Measurements from ENCODE around the gene MACROD1. TPM values are rescaled to one million over a fixed set of nuclear protein-coding genes. Genes with fewer than 3 reads are reported as not detected.

MACROD1 gene
- total RNA-seq, 1 donor from 2014 or later: 20.6 TPM

DNA sequence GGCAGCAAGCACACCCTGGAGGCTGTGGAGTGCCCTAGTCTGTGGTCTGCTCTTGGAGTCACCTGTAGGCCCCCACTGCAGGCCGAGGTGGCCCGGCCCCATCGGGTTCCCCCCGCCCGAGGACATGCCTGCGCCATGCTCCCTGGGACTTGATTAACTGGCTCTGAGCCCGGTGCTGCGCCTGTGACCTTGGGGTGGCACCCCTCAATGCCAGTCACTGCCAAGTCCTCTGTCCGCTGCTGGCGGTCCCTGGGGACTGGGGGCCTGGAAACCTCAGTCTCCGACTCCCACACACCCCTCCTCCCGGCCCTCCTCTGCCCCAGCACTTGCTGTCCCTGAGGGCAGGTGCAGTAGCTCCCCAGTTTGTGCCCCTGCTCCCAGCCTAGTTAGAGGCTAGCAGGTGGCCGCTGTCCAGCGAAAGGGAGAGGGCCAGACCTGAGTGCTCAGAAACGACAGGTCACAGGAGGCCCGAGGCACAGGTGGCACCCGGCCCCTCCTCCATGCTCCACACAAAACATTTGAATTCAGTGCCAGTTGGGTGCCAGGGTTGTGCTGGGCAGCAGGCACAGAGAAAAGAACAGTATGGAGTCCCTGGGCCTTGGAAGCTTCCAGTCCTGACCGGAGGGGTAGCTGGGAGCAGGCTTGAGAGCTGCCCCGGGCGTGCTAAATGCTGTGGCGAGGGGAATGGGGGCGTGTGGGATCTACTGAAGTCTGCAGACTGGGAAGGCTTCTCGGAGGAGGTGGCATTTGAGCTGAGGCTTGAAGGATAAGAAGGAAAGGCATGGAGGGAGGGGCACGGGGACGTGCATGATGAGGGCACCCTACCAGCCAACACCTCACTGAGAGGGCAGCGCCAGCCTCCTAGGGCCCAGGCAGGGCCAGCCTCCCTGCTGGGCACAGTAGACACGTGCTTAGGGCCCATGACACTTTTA lies 146.5 kb downstream of the MACROD1 start:
- H3K27me3 Mint-ChIP-seq (ENCODE audit: low read depth): peaks cover 6% of the 10 kb centered on the region
- no peak overlapping the region for H3K4me3 Mint-ChIP-seq (ENCODE audit: unreplicated experiment)
- H3K4me1 Mint-ChIP-seq (ENCODE audit: low read depth): peaks cover 3% of the 10 kb centered on the region
- H3K27ac Mint-ChIP-seq (ENCODE audit: unreplicated experiment): no peak overlapping the region
- H3K36me3 Mint-ChIP-seq (ENCODE audit: low read depth): no peaks in the 10 kb centered on the region
- H3K9me3 Mint-ChIP-seq (ENCODE audit: low read depth): no peaks in the 10 kb centered on the region
- no peak for DNase-seq (ENCODE audit: low spot score)
- TF ChIP-seq, protein P1, sequence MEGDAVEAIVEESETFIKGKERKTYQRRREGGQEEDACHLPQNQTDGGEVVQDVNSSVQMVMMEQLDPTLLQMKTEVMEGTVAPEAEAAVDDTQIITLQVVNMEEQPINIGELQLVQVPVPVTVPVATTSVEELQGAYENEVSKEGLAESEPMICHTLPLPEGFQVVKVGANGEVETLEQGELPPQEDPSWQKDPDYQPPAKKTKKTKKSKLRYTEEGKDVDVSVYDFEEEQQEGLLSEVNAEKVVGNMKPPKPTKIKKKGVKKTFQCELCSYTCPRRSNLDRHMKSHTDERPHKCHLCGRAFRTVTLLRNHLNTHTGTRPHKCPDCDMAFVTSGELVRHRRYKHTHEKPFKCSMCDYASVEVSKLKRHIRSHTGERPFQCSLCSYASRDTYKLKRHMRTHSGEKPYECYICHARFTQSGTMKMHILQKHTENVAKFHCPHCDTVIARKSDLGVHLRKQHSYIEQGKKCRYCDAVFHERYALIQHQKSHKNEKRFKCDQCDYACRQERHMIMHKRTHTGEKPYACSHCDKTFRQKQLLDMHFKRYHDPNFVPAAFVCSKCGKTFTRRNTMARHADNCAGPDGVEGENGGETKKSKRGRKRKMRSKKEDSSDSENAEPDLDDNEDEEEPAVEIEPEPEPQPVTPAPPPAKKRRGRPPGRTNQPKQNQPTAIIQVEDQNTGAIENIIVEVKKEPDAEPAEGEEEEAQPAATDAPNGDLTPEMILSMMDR (IDR thresholded peaks at IDR 0.05): no peak

- Mint-ChIP-seq H3K27me3 (ENCODE audit: low read depth) (peaks cover 6% of the 10 kb centered on the region), H3K36me3 (ENCODE audit: low read depth) (no peaks in the 10 kb centered on the region), H3K4me3 (ENCODE audit: unreplicated experiment) (no peak overlapping the region), H3K27ac (ENCODE audit: unreplicated experiment) (no peak overlapping the region), H3K4me1 (ENCODE audit: low read depth) (peaks cover 3% of the 10 kb centered on the region), H3K9me3 (ENCODE audit: low read depth) (no peaks in the 10 kb centered on the region)
- TF ChIP-seq, protein P1 (IDR thresholded peaks at IDR 0.05): no peak
- no peak for DNase-seq (ENCODE audit: low spot score)
Measured at GRCh38 chr11:64018310-64018709, 147.6 kb downstream of the MACROD1 start.

DNA sequence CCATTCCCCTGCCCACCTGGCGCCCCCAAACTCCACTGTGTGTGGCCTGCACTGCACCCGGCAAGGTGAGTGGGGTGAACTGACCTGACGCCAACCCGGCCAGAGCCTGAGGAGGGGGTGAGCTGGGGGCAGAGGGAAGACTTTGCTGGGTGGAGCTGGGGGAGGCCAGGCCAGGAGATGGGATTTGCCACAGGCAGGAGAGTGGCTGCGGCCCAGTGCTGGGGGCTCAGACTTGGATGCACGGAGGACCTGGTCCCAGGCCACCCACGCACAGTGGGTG lies 148.0 kb downstream of the MACROD1 start:
- H3K27ac Mint-ChIP-seq (ENCODE audit: unreplicated experiment): no peak overlapping the region
- H3K27me3 Mint-ChIP-seq (ENCODE audit: low read depth): peaks cover 6% of the 10 kb centered on the region
- no peak for DNase-seq (ENCODE audit: low spot score)
- peaks cover 3% of the 10 kb centered on the region for H3K4me1 Mint-ChIP-seq (ENCODE audit: low read depth)
- H3K36me3 Mint-ChIP-seq (ENCODE audit: low read depth): no peaks in the 10 kb centered on the region
- TF ChIP-seq, protein P1 (IDR thresholded peaks at IDR 0.05): no peak
- H3K4me3 Mint-ChIP-seq (ENCODE audit: unreplicated experiment): no peak overlapping the region
- H3K9me3 Mint-ChIP-seq (ENCODE audit: low read depth): no peaks in the 10 kb centered on the region

- peaks cover 4% of the 10 kb centered on the region for H3K27me3 Mint-ChIP-seq (ENCODE audit: low read depth)
Measured at GRCh38 chr11:64015935-64016845, 149.7 kb downstream of the MACROD1 start.

DNA sequence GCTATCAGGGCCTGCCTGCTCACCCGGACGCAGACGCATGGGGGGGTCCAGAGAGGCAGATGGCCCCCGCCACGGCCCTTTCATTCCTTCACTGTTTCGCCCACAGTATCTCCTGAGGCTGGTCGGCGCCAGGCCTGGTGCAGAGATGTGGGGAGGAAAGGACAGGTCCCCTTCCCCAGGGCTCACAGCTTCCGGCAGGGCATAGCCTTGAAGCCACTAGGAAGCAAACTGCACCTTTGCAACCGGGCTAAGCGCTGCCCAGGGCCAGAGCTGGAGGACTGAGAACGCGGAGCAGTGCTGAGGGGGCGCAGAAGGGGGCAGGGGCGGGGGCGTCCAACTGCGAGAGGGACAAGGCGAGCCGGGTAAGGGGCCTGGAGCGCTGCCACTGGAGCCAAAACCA lies 150.4 kb downstream of the MACROD1 start:
- H3K4me1 Mint-ChIP-seq (ENCODE audit: low read depth): no peaks in the 10 kb centered on the region
- peaks cover 3% of the 10 kb centered on the region for H3K27me3 Mint-ChIP-seq (ENCODE audit: low read depth)
- H3K9me3 Mint-ChIP-seq (ENCODE audit: low read depth): no peaks in the 10 kb centered on the region
- no peak overlapping the region for H3K4me3 Mint-ChIP-seq (ENCODE audit: unreplicated experiment)
- H3K36me3 Mint-ChIP-seq (ENCODE audit: low read depth): no peaks in the 10 kb centered on the region
- no peak overlapping the region for H3K27ac Mint-ChIP-seq (ENCODE audit: unreplicated experiment)
- TF ChIP-seq, protein P1 (IDR thresholded peaks at IDR 0.05): no peak
- DNase-seq (ENCODE audit: low spot score): no peak

More at GRCh38 chr11:64015935-64016845, 149.7 kb downstream of the MACROD1 start:
- Mint-ChIP-seq H3K36me3 (ENCODE audit: low read depth) (no peaks in the 10 kb centered on the region), H3K4me3 (ENCODE audit: unreplicated experiment) (no peak overlapping the region), H3K4me1 (ENCODE audit: low read depth) (no peaks in the 10 kb centered on the region), H3K27ac (ENCODE audit: unreplicated experiment) (no peak overlapping the region), H3K9me3 (ENCODE audit: low read depth) (no peaks in the 10 kb centered on the region)
- DNase-seq (ENCODE audit: low spot score): no peak
- TF ChIP-seq, protein P1 (IDR thresholded peaks at IDR 0.05): no peak

Measured in chondrocyte (in vitro differentiated cells).